Osteoblast (primary cell): ENCODE data around the gene CCDC70. TPM values are rescaled to one million over a fixed set of nuclear protein-coding genes. Genes with fewer than 3 reads are reported as not detected.
"Not testable (repeated sequence)": the region's sequence is repeated elsewhere in the genome, so short reads cannot be mapped to it uniquely, and the experiment has no call there.

Experiments
- DNase-seq: peaks from one replicate; pipeline ENCODE4 v3.0.0; 2011; ENCODE audit warnings: low spot score, mixed read lengths; ENCODE audit not compliant: insufficient read length; ENCODE audit errors: missing footprints
- H2AFZ ChIP-seq: 2 replicates; pipeline ENCODE4 v1.6.0; 2011; ENCODE audit warnings: mild to moderate bottlenecking, low read length
- H3K27ac ChIP-seq: 2 replicates; pipeline ENCODE4 v1.5.1; 2011; ENCODE audit warnings: mild to moderate bottlenecking, low read depth, low read length, moderate library complexity
- H3K27me3 ChIP-seq: 2 replicates; pipeline ENCODE4 v1.6.0; 2012; ENCODE audit warnings: mild to moderate bottlenecking, control low read depth, inconsistent platforms, low read length, moderate library complexity; ENCODE audit not compliant: insufficient read depth
- H3K36me3 ChIP-seq: 2 replicates; pipeline ENCODE4 v1.5.1; 2011; ENCODE audit warnings: mild to moderate bottlenecking, low read length, control low read depth, moderate library complexity; ENCODE audit not compliant: insufficient read depth
- H3K4me1 ChIP-seq: 2 replicates; pipeline ENCODE4 v1.5.1; 2011; ENCODE audit warnings: mild to moderate bottlenecking, low read length, control low read depth, moderate library complexity; ENCODE audit not compliant: insufficient read depth
- H3K4me2 ChIP-seq: 2 replicates; pipeline ENCODE4 v1.6.0; 2011; ENCODE audit warnings: mild to moderate bottlenecking, low read length; ENCODE audit not compliant: insufficient read depth
- H3K4me3 ChIP-seq: fragments of 200-600 bp; sonication (generic); 3 replicates; pipeline ENCODE4 v1.5.1; 2012; ENCODE audit warnings: mild to moderate bottlenecking, low read length, inconsistent platforms; ENCODE audit not compliant: insufficient read depth
- H3K79me2 ChIP-seq: 2 replicates; pipeline ENCODE4 v1.6.0; 2012; ENCODE audit warnings: mild to moderate bottlenecking, low read length, control low read depth, inconsistent platforms; ENCODE audit not compliant: insufficient read depth
- H3K9me3 ChIP-seq: 2 replicates; pipeline ENCODE4 v1.5.1; 2011; ENCODE audit warnings: low read depth, low read length, control low read depth
- H4K20me1 ChIP-seq: 2 replicates; pipeline ENCODE4 v1.6.0; 2012; ENCODE audit warnings: mild to moderate bottlenecking, low read length, control low read depth; ENCODE audit not compliant: insufficient read depth
- total RNA-seq: library from RNA; depleted of rRNA; stranded (reverse); fragments of >200 nt; gene quantifications from 2 replicates; pipeline ENCODE4 v1.2.3, GENCODE V29; 2012
- TF ChIP-seq, protein P1 (sequence below): IDR thresholded peaks from 2 replicates; pipeline ENCODE4 v1.5.1; 2011; ENCODE audit warnings: mild to moderate bottlenecking, low read depth, low read length, moderate library complexity; ENCODE audit errors: extremely low read depth

The CCDC70 gene
- total RNA-seq, 1 donor = not detected

DNA sequence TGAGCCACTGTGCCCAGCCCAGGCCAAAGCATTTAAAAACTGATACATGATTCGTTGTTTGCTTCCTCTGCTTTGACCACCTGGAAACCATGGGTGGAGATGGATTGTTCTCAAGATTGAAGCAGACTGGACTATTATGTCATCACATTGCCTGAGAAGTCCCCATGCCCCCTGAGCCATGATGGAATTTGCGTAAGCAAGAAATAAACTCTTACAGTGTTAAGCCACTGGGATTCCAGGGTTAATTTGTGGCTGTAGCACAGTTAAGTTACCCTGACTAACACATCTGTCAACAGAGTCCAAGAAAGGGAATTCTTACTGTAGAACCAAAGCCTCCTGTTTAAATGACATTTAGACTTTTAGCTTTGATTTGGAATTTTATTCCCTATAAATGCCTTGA is 38.4 kb upstream of the CCDC70 start:
- TF ChIP-seq, protein P1, sequence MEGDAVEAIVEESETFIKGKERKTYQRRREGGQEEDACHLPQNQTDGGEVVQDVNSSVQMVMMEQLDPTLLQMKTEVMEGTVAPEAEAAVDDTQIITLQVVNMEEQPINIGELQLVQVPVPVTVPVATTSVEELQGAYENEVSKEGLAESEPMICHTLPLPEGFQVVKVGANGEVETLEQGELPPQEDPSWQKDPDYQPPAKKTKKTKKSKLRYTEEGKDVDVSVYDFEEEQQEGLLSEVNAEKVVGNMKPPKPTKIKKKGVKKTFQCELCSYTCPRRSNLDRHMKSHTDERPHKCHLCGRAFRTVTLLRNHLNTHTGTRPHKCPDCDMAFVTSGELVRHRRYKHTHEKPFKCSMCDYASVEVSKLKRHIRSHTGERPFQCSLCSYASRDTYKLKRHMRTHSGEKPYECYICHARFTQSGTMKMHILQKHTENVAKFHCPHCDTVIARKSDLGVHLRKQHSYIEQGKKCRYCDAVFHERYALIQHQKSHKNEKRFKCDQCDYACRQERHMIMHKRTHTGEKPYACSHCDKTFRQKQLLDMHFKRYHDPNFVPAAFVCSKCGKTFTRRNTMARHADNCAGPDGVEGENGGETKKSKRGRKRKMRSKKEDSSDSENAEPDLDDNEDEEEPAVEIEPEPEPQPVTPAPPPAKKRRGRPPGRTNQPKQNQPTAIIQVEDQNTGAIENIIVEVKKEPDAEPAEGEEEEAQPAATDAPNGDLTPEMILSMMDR = no peak
- no peak overlapping the region for H3K27ac ChIP-seq
- H3K79me2 ChIP-seq = no peaks in the 10 kb centered on the region
- no peaks in the 10 kb centered on the region for H3K4me1 ChIP-seq
- no peaks in the 10 kb centered on the region for H4K20me1 ChIP-seq
- H3K4me2 ChIP-seq = no peak overlapping the region
- peaks cover 50% of the 10 kb centered on the region for H3K27me3 ChIP-seq
- H2AFZ ChIP-seq = no peak overlapping the region
- DNase-seq = no peak
- no peaks in the 10 kb centered on the region for H3K36me3 ChIP-seq
- no peaks in the 10 kb centered on the region for H3K9me3 ChIP-seq
- H3K4me3 ChIP-seq = no peak overlapping the region

DNA sequence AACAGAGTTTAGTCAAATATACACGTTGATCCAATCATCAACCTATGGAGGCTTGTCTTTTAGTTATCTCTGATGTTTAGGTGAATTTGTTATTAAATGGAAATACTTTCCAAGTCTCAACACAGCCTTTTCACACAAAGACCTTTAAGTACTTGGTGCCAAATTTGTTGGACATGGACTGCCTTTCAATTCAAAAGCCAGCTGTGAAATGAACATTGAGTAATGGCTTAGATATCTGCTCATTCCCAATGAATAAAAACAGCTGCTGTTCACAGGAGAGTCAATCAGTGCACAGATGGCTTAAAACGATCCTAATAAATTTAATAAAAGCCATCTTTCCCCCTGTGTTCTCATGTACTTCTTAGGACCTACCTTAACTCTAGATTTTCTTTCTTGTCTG is 37.9 kb upstream of the CCDC70 start:
- no peaks in the 10 kb centered on the region for H3K36me3 ChIP-seq
- H3K27ac ChIP-seq = no peak overlapping the region
- no peak overlapping the region for H3K4me3 ChIP-seq
- no peaks in the 10 kb centered on the region for H3K79me2 ChIP-seq
- H2AFZ ChIP-seq = no peak overlapping the region
- no peaks in the 10 kb centered on the region for H4K20me1 ChIP-seq
- no peaks in the 10 kb centered on the region for H3K9me3 ChIP-seq
- H3K27me3 ChIP-seq = peaks cover 55% of the 10 kb centered on the region
- no peak for DNase-seq
- H3K4me2 ChIP-seq = no peak overlapping the region
- no peaks in the 10 kb centered on the region for H3K4me1 ChIP-seq
- TF ChIP-seq, protein P1 = no peak

DNA sequence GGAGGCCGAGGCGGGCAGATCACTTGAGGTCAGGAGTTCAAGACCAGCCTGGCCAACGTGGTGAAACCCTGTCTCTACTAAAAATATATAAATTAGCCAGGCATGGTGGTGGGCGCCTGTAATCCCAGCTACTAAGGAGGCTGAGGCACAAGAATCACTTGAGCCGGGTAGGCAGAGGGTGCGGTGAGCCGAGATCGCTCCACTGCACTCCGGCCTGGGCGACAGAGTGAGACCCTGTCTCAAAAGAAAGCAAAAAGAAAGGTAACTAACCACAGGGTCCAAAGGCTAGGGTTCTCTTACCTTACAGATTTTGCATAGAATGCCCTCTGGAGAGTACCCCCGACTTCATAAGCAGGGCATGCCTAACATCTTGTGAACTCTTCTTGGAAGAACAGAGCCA is 37.1 kb upstream of the CCDC70 start:
- not testable (repeated sequence) for H3K9me3 ChIP-seq, H3K4me3 ChIP-seq, H3K27ac ChIP-seq, H4K20me1 ChIP-seq, H2AFZ ChIP-seq, H3K4me2 ChIP-seq, H3K79me2 ChIP-seq, DNase-seq, H3K36me3 ChIP-seq, H3K4me1 ChIP-seq
- H3K27me3 ChIP-seq = peaks cover 57% of the 10 kb centered on the region

GRCh38 chr13:51825165-51825592 is 36.6 kb upstream of the CCDC70 start:
- TF ChIP-seq, protein P1 = no peak
- no peaks in the 10 kb centered on the region for H4K20me1 ChIP-seq

More at GRCh38 chr13:51825165-51825592, 36.6 kb upstream of the CCDC70 start:
- Histone ChIP-seq H2AFZ (no peak overlapping the region), H3K4me2 (no peak overlapping the region), H3K9me3 (no peaks in the 10 kb centered on the region), H3K79me2 (no peaks in the 10 kb centered on the region), H3K36me3 (no peaks in the 10 kb centered on the region), H3K4me3 (no peak overlapping the region), H3K27me3 (peaks cover 56% of the 10 kb centered on the region), H3K4me1 (no peaks in the 10 kb centered on the region), H3K27ac (no peak overlapping the region)
- DNase-seq = no peak
